DOHH2 (cell line): ENCODE measurements around the gene VIL1.

ENCODE experiments used
- CTCF ChIP-seq: fragments of 200-600 bp; sonication (generic); IDR thresholded peaks from one replicate; pipeline ENCODE4 v1.5.1; 2014; ENCODE audit warnings: antibody characterized with exemption, mild to moderate bottlenecking, low read depth, low read length; ENCODE audit not compliant: poor library complexity, severe bottlenecking
- EZH2phosphoT487 ChIP-seq: fragments of 200-600 bp; sonication (generic); IDR thresholded peaks from 2 replicates; pipeline ENCODE4 v1.6.1; 2017; ENCODE audit warnings: borderline replicate concordance, mild to moderate bottlenecking, antibody characterized with exemption, low read length, moderate library complexity, mixed read lengths

GRCh38 chr2:218391202-218391601, 27.7 kb upstream of the VIL1 start:
- no peak for TF ChIP-seq CTCF
- TF ChIP-seq EZH2phosphoT487: no peak
